NCI-H2171 treated with DMSO at 0.1 percent for 48 hours (cell line): ENCODE data around the gene PTGFRN.
"Not testable (repeated sequence)": the region's sequence is repeated elsewhere in the genome, so short reads cannot be mapped to it uniquely, and the experiment has no call there.

ENCODE experiments used
- DNase-seq: peaks from one replicate; lab custom pipeline; 2025; lab: John Stamatoyannopoulos, UW

The PTGFRN gene

DNA sequence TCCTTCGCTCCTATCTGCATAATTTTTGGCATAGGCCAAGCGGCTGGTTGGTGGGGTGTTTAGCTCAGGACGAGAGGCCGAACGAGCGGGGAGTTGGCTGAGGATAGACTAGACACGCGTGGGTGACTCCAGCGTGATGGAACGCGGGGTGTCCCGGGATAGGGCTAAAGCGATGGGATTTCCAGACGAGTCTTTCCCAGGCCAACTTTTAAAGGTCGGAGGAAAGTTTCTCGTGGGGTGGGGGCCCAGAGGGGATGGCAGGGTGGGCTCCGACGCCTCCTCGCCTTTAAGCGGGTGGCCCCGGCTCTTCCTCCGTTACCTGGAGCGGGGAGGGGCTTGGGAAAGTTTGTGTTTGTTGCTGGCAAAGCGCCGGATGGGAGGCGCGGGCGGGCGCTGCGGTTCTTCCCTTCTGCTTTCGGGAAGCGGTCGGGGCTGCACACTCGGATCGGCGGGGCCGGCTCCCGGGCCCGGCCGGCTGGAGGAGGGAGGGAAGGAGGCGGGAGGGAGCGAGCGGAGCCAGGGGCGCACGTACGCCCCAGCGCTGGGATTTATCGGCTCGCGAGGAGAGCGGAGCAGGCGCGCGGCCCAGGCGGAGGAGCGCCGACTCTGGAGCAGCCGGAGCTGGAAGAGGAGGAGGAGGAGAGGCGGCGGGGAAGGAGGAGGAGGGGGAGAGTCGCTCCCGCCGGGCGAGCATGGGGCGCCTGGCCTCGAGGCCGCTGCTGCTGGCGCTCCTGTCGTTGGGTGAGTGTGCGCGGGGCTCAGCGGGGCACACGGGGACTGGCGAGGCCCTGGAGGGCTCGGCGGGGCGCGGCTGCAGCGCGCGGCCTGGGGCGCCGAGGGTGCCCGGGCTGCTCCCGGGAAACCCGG lies at the start of gene PTGFRN:
Gene PTGFRN (plus strand): TSS at position 405 of the 867 bp plus-strand sequence. CDS start 288 bp downstream, at position 693.
- peak; percentile 77 for DNase-seq

DNA sequence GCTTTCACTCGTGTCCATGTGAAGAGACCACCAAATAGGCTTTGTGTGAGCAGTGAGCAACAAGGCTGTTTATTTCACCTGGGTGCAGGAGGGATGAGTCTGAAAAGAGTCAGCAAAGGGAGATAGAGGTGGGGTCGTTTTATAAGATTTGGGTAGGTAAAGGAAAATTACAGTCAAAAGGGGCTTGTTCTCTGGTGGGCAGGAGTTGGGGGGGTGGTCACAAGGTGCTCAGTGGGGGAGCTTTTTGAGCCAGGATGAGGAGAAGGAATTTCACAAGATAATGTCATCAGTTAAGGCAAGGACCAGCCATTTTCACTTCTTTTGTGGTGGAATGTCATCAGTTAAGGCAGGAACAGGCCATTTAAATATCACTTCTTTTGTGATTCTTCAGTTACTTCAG lies 49.5 kb upstream of the PTGFRN start:
- DNase-seq, result not testable (repeated sequence)

DNA sequence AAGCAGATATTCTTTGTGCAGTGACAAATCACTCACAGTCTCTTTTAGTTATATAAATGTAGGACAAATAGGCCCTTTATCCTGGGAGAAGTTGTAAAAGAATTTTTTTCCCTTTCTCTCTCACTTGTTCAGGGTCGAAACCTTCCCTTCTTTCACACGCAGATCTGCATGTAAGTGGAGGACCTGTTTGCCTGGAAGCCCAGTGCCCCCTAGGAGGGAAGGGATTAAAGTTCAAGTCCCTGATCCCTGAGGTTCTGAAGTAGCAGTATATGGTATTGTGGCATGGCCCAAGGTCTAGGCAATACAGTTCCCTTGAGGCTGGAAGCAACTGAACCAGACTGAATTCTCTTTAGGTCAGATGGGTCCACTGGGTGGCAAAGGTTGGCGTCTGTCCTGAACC lies 48.6 kb upstream of the PTGFRN start:
- no peak for DNase-seq

DNA sequence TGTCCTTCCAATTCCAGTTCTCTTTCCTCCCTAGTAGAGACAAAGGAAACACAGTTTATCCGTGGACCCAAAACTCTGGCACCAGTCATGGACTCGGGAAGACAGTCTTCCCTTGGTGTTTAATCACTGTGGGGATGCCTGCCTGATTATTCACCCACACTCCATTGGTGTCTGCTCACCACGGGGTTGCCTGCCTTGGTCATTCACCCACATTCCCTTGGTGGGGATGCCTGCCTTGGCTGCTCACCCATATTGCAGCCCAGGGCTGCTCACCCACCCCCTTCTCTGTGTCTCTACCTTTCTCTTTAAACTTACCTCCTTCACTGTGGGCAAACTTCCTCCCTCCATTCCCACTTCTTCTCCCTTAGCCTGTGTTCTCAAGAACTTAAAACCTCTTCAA lies 46.7 kb upstream of the PTGFRN start:
- not testable (repeated sequence) for DNase-seq

DNA sequence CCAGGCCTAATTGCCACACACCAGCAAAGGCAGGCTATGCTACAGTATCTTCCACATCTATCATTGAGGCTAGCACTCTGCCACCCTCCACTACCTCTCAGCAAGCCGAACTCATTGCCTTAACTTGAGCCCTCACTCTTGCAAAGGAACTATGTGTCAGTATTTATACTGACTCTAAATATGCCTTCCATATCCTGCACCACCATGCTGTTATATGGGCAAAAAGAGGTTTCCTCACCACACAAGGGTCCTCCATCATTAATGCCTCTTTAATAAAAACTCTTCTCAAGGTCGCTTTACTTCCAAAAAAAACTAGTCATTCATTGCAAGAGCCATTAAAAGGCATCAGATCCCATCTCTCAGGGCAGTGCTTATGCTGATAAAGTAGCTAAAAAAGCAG lies 43.2 kb upstream of the PTGFRN start:
- not testable (repeated sequence) for DNase-seq

DNA sequence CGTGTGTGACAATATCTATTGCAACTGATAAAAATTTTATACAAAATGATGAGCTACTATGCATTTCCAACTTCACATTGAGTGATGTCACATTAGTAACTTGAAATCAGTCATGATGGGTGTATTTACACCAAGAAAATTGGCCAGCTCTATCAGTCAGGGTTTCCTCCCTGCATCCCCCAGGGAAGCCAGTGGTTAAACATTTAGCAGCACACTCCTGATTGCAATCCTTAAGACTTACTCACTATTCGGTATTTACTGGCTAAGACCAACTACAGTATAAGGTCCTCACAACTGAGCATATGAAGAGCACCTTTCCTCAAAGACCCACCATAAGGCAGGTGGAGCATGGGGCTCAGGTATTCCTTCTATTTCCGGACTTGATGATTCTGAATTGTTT lies 41.3 kb upstream of the PTGFRN start:
- no peak for DNase-seq

DNA sequence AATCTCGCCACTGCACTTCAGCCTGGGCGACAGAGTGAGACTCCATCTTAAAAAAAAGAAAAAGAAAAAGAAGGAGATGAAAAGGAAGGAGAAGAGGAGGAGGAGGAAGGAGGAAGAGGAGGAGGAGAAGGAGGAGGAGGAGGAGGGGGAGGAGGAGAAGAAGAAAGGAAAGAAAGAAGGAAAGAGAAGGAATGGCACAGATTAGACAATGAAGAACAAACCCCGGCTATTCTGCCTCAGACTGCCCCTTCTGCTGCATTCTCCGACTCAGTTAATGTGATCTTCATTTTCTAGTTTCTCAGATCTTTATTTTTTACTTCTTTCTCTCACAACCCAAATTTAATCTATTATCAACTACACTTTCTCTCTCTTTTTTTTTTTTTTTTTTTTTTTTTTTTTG lies 40.1 kb upstream of the PTGFRN start:
- DNase-seq, result no peak

DNA sequence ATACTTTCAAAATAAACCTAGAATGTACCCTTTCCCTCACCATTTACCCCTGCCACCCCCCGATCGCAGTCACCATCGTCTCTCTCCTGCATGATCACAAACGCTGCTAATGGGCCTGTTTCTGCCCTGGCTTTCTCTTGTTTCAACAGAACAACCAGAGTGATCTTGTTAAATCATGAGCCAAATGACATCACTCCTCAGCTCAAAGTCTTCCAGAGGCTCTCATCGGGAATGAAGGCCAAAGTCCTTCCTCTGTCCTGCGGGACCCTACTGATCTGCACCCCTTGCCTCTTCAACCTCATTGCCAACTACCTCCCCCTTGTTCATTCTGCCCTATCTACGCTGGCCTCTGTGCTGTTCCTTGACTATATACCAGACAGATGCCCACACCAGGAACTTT lies 39.4 kb upstream of the PTGFRN start:
- DNase-seq, result no peak

DNA sequence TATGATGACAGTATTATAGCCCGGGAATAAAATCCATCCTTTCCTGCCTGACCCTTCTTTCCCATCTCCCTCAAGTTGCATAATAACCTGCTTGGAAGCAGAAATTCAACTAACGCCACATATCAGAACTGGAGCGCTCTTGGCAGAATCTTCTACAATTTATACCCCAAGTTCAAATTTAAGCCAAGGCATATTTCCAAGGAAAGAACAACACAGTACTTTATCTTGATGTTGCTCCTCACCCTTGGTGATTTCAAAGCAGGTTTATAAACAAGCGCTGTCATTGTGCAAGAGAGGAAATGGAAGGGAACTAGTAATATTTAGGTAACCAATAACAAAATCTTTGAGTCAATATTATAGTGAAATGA lies 38.0 kb upstream of the PTGFRN start:
- no peak for DNase-seq

DNA sequence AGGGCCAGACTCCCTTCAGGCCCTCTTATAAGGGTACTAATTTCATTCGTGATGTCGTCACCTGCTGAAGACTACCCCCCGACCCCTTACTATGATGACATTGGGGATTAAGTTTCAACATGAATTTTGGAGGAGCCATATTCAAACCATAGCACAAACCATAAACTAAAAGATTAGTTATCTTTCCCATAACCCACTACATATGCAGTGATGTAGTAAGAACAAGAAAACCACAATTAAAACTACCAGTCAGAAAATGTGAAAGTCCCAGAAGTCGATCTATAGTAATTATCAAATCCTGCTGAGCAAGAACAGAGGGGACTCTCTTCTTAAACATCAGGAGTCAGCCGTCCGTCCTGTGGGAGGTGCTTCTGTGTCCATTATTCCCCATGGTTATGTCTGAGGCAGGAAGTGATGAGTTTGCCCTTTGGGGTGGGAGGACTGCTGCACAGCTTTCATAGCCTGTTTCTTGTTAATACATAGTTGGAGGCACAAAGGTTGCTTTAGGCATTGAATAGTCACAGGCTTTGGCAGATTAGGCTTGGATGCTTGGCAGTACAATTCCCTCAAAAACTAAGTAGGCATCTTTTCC lies 35.9 kb upstream of the PTGFRN start:
- no peak for DNase-seq

DNA sequence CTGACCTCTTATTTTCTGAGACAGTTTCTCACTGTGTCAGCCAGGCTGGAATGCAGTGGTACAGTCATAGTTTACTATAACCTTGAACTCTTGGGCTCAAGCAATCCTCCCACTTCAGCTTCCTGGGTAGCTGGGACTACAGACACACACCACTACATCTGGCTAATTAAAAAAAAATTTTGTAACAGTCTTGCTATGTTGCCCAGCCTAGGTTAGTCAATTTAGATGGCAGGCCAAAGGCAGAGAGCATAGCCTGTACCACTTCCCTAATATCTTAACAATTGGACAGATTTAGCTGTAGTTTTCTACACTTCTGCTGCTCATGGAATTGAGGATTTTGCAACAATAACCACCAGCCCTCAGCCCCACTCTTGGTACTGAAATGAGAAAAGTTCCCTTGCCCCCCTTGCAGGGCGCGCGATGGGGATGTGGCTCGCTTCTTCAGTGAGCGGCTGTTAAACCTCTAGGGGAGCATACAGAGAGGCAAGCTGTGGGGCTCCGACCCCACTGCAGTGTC lies 34.9 kb upstream of the PTGFRN start:
- no peak for DNase-seq

DNA sequence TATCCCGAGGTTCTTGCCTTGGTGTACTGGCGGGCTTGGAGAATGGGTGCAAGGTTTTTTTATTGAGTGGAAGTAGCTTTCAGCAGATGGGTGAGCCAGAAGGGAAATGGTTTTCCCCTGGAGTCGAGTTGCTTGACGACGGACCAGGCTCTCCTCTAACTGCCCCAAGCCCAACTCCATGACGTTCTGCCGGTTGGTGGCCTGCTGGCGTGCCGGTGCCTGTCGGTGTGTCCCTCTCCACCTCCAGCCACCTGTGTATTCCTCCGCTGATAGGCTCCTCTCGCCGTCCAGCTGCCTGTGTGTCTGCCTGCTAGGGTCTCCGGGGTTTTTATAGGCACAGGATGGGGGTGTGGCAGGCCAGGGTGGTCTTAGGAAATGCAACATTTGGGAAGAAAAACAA lies 34.3 kb upstream of the PTGFRN start:
- DNase-seq, result no peak

DNA sequence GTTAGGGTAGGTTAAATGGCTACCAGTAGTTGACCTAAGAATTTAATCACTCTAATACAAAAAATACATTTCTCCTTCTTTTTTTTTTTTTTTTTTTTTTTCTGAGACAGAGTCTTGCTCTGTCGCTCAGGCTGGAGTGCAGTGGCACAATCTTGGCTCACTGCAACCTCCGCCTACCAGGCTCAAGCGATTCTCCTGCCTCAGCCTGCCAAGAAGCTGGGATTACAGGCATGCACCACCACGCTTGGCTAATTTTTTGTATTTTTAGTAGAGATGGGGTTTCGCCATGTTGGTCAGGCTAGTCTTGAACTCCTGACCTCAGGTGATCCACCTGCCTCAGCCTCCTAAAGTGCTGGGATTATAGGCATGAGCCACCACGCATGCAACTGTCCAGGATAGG lies 33.8 kb upstream of the PTGFRN start:
- DNase-seq, result not testable (repeated sequence)

DNA sequence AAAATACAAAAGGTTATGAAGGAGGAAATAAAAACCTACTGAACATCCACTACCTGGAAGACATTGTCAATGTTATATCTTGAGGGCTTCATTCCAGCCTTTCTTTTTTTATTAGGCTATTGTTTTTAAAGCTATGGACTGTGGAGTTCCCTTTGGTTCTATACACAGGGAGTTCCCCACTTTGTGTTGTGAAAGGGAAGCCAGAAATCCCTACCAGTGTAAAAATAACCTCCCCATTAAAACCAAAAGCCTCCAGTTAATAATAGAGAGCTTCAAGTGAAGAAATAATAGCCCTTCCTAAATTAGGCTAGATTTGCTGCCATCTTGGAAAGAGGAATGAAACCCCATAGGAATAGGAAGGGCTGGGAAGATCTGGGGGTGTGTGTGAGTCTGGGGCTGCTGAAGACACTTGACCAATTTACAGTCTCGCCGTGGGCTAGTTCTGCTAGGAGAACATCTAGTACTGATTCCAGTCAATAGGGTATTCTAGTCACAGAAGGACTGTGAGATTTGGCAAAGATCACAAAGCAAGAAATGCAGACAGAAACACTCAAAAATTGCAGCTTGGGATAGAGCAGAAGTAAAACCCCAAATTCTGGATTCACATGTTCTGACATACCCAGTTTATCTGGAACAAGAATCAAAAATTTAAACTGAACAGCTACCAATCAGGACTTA lies 32.4 kb upstream of the PTGFRN start:
- no peak for DNase-seq

DNA sequence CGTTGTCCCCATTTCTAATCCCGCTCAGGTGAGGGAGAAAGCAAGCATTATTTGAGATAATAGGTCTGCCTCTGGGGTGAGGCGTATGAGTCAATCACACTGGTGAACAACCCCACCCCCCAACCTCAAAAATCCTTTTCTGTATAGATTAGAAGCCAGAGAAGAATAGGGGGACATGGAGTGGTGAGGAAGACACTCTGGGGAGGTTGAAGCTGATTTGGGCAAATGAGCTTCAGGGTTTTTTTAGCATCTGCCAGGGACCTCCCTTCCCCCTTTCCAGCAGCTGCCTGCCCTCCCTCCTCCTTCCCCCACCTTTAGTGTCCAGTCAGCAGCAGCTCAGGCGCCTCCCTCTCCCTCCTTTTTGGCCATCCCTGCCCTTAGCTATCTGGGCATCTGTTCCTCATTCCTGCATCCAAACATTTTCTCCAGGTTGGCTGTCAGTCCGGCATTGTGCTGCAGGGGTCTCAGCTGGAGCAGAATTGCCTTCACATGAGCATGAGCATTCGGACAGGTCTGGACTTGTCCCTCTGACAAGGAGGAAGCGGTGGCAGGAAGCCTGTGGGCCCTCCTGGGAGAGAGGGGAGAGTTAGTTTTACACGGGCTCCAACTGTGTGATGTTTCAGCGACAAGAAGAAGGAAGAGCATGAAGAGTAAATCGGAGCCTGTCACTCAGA lies 30.8 kb upstream of the PTGFRN start:
- peak; percentile 97 for DNase-seq

DNA sequence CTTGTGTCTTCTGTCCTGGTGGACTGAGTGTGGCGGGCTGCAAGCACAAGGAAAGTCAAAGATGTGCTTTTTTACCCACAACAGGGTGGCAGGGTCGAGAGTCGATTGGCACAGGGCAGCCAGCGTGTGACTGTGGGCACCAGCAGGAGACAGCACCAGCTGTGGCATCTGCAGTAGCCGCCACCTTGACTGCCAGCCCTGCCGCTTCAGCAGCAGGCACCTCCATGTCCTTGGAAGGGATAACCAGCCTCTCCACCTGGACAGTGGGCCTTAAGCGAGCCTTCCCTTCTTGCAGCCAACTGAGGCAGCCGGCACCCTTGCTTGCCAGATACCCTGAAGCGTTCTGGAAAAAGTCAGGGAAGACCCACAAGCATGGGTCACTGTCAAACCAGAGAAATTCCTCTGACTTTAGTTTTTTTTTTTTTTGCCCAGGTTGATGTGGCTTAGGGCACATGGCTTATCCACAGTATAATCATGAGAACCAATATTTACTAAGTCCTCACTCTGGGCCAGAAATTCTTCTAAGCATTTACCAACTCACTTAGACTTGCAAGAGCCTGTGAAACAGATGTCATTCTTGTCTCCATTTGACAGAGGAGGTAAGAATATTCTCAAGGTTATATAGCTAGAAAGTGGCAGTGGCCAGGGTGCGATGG lies 30.1 kb upstream of the PTGFRN start:
- DNase-seq, result peak; percentile 56

DNA sequence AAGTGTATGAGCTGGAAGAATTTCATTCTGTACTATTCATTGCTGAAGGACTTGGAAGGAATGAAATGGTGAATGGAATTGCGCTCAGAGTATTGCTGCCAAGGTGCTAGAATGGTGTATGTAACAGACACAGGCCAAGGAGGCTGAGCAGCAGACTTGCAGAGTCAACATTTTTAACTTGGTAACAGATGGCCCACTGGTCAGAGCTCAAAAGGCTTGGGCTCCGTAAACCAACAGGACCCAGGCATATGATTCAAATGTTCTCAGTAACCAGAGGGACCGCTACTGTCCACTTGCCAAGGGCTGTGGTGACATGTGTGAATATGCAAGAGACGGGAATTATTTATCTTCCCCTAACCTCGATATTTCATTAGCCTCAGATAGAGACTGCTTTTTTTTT lies 28.8 kb upstream of the PTGFRN start:
- DNase-seq, result no peak

DNA sequence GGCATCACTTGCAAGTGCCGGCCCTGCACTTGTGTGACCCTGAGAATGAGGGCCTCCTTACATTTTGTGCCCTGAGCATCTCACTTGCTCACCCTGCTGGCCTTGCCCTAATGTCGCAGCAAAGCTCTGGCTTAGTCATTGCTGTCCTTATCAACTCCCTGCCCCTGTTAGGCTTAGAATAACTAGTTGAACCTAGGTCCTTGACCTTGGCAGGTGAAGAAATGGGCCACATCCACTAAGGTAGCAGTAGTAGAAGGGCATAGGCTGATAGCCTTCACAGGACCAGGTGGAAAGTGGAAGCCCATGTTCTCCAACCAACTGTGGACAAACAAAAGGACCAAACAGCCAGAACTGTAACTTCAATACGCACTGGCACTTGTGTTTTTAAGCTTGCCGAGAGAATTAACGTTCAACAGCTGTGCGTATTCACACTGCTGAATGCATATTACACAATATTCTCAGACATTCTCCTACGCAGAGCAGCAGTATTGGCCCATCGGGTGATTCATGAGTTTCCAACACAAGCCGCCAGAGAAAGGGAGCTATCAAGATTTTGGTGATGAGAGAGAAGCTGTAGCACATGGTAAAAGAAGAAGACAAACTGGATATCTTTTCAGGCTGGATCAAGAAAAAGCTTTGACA lies 27.7 kb upstream of the PTGFRN start:
- no peak for DNase-seq

DNA sequence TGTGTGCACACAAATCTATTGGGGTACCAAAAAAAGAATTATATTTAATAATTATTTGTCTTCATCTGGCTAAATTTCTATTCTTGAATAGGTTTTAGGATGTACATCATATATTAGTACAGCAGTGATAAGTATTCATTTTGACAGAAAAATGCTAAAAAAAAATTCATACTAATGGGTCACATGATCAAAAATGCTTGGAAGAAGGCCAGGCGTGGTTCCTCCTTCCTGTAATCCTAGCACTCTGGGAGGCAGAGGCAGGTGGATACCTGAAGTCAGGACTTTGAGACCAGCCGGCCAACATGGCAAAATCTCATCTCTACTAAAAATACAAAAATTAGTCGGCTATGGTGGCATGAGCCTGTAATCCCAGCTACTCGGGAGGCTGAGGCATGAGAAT lies 26.9 kb upstream of the PTGFRN start:
- peak; percentile 29 for DNase-seq

DNA sequence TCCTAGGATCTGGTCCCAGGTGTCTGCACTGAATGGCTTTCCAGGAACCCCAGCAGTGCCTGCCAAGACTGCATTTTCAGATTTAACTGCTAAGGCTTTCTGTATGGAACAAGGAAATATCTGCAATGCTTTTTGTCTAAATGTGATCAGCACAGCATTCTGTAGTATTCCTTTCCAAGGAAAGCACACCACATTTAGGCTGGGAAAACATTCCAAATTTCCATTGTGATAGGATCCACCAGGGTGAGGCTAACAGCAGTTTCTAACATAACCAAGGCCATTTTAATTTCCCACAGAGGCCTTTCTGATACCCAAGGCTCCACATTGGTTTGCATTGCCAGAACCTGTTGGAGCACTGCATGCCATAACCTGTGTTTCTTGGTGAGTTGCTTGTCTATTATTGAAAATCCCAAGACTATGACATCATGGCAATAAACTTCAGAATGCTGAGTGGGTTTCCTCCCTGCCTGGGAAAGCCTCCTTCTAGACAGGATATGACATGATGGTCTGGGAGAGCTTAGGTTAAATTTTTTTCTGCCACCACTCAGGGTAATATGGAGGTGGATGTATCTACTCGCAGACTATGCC lies 23.3 kb upstream of the PTGFRN start:
- DNase-seq, result no peak

DNA sequence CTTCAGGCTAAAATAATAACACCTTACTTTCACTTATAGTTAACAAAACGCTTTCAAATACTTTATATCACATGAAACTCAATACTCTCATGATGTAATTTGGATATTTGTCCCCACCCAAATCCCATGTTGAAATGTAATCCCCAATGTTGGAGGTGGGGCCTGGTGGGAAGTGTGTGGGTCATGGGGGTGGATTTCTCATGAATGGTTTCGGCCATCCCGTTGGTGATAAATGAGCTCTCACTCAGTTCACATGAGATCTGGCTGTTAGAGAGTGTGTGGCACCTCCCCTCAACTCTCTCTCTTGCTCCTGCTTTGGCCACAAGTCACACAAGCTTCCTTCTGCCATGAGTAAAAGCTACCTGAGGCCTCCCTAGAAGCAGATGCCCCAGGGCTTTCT lies 22.5 kb upstream of the PTGFRN start:
- no peak for DNase-seq
